ENCODE data around the gene LTA4H. TPM values are rescaled to one million over a fixed set of nuclear protein-coding genes. Genes with fewer than 3 reads are reported as not detected.
A peak's percentile ranks its signal among the peaks of the same experiment; 100 is the strongest.
"Not testable (repeated sequence)": the region's sequence is repeated elsewhere in the genome, so short reads cannot be mapped to it uniquely, and the experiment has no call there.

Gene LTA4H
- total and polyA plus RNA-seq, 8 donors, result 20.0 to 57.1 (median 31.0) TPM

GRCh38 chr12:96070670-96071279 lies 35.4 kb upstream of the LTA4H start:
- Histone ChIP-seq H3K4me3 (no peak overlapping the region), H3K4me1 (no peaks in the 10 kb centered on the region), H3K9me3 (no peaks in the 10 kb centered on the region), H3K36me3 (no peaks in the 10 kb centered on the region), H3K27ac (no peak overlapping the region), H3K27me3 (no peaks in the 10 kb centered on the region)
- intact Hi-C loops (cut with DNase I), result no loop called here
- TF ChIP-seq CTCF (IDR thresholded peaks at IDR 0.05), result no peak
- 43 to 45% methylated on average over 7 of the region's 7 CpGs for WGBS, 2 donors
- peak in 1 of 4 donors; percentile 35 for ATAC-seq
- FAIRE-seq, result no peak
- DNase-seq, result no peak

GRCh38 chr12:96069511-96070231 lies 34.3 kb upstream of the LTA4H start:
- no peak for FAIRE-seq
- Histone ChIP-seq H3K27ac (no peak overlapping the region), H3K36me3 (no peaks in the 10 kb centered on the region), H3K27me3 (no peaks in the 10 kb centered on the region), H3K9me3 (no peaks in the 10 kb centered on the region), H3K4me3 (no peak overlapping the region), H3K4me1 (no peaks in the 10 kb centered on the region)
- DNase-seq, result no peak
- intact Hi-C loops (cut with DNase I), result loop anchor here in 2 of 3 donors (10.0 kb wide), 2 partner anchors 145 to 445 kb away; no protein-coding TSS in a partner anchor
- WGBS, 2 donors, result 75 to 82% methylated on average over 7 of the region's 7 CpGs
- TF ChIP-seq CTCF (IDR thresholded peaks at IDR 0.05), result no peak
- no peak for ATAC-seq

DNA sequence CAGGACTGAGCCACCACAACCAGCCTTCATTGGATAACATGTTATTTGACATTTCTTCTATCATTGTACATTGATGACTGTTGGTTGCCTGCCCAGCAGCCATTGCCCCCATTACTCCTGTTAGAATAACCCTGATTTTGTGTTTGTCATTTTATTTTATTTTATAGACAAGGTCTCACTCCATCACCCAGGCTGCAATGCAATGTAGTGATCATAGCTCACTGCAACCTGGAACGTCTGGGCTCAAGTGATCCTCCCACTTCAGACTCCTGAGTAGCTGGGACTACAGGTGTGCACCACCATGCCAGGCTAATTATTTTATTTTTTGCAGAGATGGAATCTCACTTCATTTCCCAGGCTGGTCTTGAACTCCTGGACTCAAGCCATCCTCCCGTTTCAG lies 33.2 kb upstream of the LTA4H start:
- no peak for TF ChIP-seq CTCF (IDR thresholded peaks at IDR 0.05)
- intact Hi-C loops (cut with DNase I), result loop anchor here in 2 of 3 donors (10.0 kb wide), 2 partner anchors 146 to 446 kb away; no protein-coding TSS in a partner anchor
- Histone ChIP-seq H3K27ac (no peak overlapping the region), H3K9me3 (no peaks in the 10 kb centered on the region), H3K36me3 (no peaks in the 10 kb centered on the region), H3K4me3 (no peak overlapping the region), H3K4me1 (no peaks in the 10 kb centered on the region), H3K27me3 (no peaks in the 10 kb centered on the region)
- FAIRE-seq, result no peak
- ATAC-seq, result no peak
- WGBS, 2 donors, result 63 to 70% methylated on average over 2 of the region's 2 CpGs
- DNase-seq, result no peak

- Histone ChIP-seq H3K27me3 (no peaks in the 10 kb centered on the region), H3K27ac (no peak overlapping the region), H3K4me1 (no peaks in the 10 kb centered on the region), H3K4me3 (no peak overlapping the region), H3K36me3 (no peaks in the 10 kb centered on the region), H3K9me3 (no peaks in the 10 kb centered on the region)
- no peak for TF ChIP-seq CTCF (IDR thresholded peaks at IDR 0.05)
- intact Hi-C loops (cut with DNase I), result loop anchor here in 2 of 3 donors (10.0 kb wide), 2 partner anchors 147 to 447 kb away; no protein-coding TSS in a partner anchor
- 84 to 89% methylated on average over 5 of the region's 5 CpGs for WGBS, 2 donors
- DNase-seq (no peak), ATAC-seq (no peak), FAIRE-seq (no peak)
Observed at GRCh38 chr12:96068111-96068510, 32.7 kb upstream of the LTA4H start.

GRCh38 chr12:96065776-96066175 lies 30.4 kb upstream of the LTA4H start:
- not testable (repeated sequence) for H3K27me3 ChIP-seq, H3K9me3 ChIP-seq, FAIRE-seq, H3K4me3 ChIP-seq, DNase-seq, H3K27ac ChIP-seq, H3K36me3 ChIP-seq, ATAC-seq, H3K4me1 ChIP-seq
- intact Hi-C loops (cut with DNase I), result loop anchor here in 2 of 3 donors (10.0 kb wide), 2 partner anchors 149 to 449 kb away; no protein-coding TSS in a partner anchor
- WGBS, 2 donors, result 85 to 94% methylated on average over 3 of the region's 3 CpGs

Data from pancreas (tissue), 10 donors.